IPS-18a (cell line): Measurements from ENCODE around the gene FOXP4.

Experiments
- H3K27ac ChIP-seq: one replicate; pipeline ENCODE4 v1.5.1; 2013; ENCODE audit warnings: low read length
- H3K27me3 ChIP-seq: one replicate; pipeline ENCODE4 v1.6.1; 2013; ENCODE audit warnings: mild to moderate bottlenecking, low read length; ENCODE audit not compliant: control insufficient read depth, insufficient read depth
- H3K36me3 ChIP-seq: one replicate; pipeline ENCODE4 v1.6.1; 2013; ENCODE audit warnings: low read depth, low read length; ENCODE audit not compliant: control insufficient read depth
- H3K4me1 ChIP-seq: one replicate; pipeline ENCODE4 v1.6.1; 2013; ENCODE audit warnings: low read depth, low read length; ENCODE audit not compliant: control insufficient read depth
- H3K4me3 ChIP-seq: one replicate; pipeline ENCODE4 v1.5.1; 2013; ENCODE audit warnings: low read length
- H3K9ac ChIP-seq: one replicate; pipeline ENCODE4 v1.6.1; 2013; ENCODE audit warnings: mild to moderate bottlenecking, low read length, moderate library complexity
- H3K9me3 ChIP-seq: one replicate; pipeline ENCODE4 v1.6.1; 2013; ENCODE audit warnings: low read depth, low read length; ENCODE audit not compliant: control insufficient read depth

FOXP4 gene

DNA sequence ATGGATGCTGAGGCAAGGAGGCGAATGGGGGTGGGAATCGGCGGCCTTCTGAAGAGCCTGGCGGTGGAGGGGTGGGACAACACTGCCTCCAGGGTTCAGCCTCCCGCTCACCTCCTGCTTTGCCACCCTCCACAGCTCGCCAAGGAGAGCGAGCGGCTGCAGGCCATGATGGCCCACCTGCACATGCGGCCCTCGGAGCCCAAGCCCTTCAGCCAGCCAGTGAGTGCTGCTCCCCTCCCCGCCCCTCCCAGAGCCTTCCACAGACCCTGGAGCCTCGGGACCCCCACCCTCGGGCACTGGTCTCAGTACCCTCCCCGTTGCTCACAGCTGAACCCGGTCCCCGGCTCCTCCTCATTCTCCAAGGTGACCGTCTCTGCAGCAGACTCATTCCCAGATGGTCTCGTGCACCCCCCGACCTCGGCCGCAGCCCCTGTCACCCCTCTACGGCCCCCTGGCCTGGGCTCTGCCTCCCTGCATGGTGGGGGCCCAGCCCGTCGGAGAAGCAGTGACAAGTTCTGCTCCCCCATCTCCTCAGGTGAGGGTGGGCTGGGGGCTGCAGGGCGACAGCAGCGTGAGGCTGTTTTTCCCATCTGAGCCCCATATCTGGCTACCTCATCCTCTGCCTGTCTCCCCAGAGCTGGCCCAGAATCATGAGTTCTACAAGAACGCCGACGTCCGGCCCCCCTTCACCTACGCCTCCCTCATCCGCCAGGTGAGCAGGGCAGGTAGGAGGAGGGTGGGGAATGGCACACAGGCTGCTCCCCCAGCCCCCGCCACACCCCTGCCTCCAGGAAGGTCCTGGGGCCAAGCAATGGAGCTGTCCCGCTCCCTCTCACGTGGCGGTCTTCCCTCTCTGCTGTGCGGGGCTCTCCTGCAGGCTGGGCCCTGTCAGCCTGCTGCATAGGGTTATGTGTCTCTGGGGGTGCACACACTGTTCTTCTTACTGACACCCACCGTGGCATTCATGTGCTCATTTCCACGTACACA is 43.7 kb downstream of the FOXP4 start:
- Histone ChIP-seq H3K4me3 (no peak overlapping the region), H3K9me3 (no peaks in the 10 kb centered on the region), H3K9ac (no peak overlapping the region), H3K27me3 (peaks cover 8% of the 10 kb centered on the region), H3K4me1 (peaks cover 14% of the 10 kb centered on the region), H3K27ac (no peak overlapping the region), H3K36me3 (peaks cover 6% of the 10 kb centered on the region)

DNA sequence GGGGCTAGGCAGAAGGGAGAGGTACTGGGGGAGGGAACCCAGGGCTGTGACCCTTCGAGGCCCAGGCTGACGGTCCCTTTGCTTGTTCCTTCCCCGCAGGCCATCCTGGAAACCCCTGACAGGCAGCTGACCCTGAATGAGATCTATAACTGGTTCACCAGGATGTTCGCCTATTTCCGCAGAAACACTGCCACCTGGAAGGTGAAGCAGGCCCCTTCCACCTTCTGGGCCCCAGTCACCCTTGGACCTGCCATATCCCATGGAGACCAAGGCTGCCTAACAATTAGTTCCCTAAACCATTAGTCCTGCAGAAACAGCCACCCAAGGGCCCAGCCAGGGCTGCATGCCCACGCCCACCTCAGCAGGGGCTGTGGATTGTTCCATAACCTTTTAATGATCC is 44.9 kb downstream of the FOXP4 start:
- H3K36me3 ChIP-seq, result peaks cover 6% of the 10 kb centered on the region
- no peaks in the 10 kb centered on the region for H3K9me3 ChIP-seq
- no peak overlapping the region for H3K4me3 ChIP-seq
- H3K4me1 ChIP-seq, result peaks cover 11% of the 10 kb centered on the region
- no peak overlapping the region for H3K9ac ChIP-seq
- H3K27me3 ChIP-seq, result peaks cover 8% of the 10 kb centered on the region
- H3K27ac ChIP-seq, result no peak overlapping the region

DNA sequence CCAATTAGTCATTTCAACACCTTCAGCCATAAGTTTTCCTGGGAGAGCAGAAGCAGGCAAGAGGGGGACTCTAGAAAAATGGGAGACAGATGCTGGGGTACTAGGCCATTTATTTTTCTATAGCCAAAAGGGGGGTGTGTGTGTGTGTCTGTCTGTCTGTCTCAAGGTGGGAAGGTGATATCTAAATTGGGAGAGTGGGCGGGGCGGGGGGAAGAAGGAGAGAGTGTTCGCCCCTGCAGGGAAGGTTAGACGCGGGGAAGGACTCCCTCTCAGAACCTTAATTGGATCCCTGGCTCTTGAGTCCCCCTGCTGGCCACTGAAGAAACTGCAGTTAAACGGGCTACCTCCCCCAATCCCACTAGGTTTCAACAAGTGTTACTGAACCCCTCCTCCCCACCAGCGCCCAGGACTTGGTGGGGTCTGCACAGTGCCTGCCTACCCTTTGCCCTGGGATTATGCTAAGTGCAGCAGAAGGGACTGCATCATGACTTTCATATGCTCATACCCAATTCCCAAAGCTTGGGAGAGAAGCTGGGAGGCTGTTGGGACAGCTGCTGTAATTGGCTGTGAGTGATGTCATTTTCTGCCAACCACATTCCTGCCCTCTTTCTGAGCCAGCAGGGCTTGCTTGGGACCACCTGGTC is 45.8 kb downstream of the FOXP4 start:
- Histone ChIP-seq H3K9ac (no peak overlapping the region), H3K27me3 (peaks cover 8% of the 10 kb centered on the region), H3K4me1 (peaks cover 11% of the 10 kb centered on the region), H3K27ac (no peak overlapping the region), H3K4me3 (no peak overlapping the region), H3K9me3 (no peaks in the 10 kb centered on the region), H3K36me3 (peaks cover 6% of the 10 kb centered on the region)

DNA sequence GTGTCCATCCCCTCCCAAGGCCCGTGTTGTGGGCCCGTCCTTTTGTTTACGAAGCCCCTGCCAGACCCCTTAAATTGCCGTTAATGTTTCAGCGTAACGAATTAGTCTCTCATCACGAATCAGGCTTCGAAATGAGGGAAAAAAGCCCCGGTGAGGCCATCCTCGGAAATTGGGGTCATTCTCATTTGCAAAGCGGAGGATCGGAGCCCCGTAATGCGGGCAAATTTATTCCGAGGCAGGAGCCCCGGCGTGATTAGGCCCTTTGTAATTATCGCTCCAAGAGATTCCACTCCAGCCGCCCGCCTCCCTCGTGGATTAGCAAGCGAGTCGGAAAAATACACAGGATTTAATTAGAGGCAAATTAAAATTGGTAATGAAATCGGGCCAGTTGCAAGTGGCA is 47.2 kb downstream of the FOXP4 start:
- H3K27ac ChIP-seq, result no peak overlapping the region
- no peaks in the 10 kb centered on the region for H3K9me3 ChIP-seq
- H3K9ac ChIP-seq, result no peak overlapping the region
- peaks cover 8% of the 10 kb centered on the region for H3K27me3 ChIP-seq
- H3K36me3 ChIP-seq, result peaks cover 6% of the 10 kb centered on the region
- H3K4me3 ChIP-seq, result no peak overlapping the region
- H3K4me1 ChIP-seq, result peaks cover 6% of the 10 kb centered on the region

DNA sequence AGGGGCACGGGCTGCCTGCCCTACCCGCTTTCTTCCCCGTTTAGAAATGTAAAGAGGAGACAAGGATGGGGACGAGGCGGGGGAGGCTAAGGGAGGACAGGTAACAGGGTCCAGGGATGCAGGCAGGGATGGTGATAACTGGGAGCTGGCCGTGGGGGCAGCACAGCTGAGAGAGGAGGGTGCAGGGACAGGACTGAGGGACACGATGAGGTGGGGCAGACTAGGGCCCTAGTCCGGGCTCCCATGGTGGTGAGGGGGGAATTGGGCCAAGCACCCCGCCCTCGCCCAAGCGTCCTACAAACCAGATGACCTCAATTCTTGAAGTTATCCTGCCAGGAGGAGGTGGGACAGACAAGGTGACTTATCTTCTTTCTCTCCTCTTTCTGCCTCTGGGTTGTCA is 47.7 kb downstream of the FOXP4 start:
- peaks cover 6% of the 10 kb centered on the region for H3K36me3 ChIP-seq
- H3K4me3 ChIP-seq, result no peak overlapping the region
- H3K9me3 ChIP-seq, result no peaks in the 10 kb centered on the region
- H3K9ac ChIP-seq, result no peak overlapping the region
- peaks cover 6% of the 10 kb centered on the region for H3K4me1 ChIP-seq
- H3K27me3 ChIP-seq, result peaks cover 8% of the 10 kb centered on the region
- H3K27ac ChIP-seq, result no peak overlapping the region

DNA sequence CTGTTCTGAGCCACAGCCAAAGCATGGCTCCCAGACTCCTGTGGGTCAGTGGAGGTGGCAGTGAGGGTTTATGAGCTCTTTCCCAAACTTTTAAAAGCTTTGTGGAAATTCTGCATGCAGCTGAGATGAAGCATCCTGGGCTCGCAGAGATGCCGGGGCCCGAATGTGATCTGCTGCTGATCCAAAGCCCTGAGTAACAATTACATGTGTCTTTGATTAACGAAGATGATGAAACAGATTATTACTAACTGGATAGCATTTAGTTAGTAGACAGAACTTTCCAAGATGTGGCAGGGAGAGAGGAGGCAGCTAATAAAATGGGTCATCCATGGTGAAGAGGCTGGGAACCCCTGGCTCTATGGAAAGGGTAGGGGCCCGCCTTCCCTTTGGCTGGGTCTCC is 48.1 kb downstream of the FOXP4 start:
- Histone ChIP-seq H3K27ac (no peak overlapping the region), H3K4me3 (no peak overlapping the region), H3K36me3 (peaks cover under 1% of the 10 kb centered on the region), H3K9ac (no peak overlapping the region), H3K27me3 (peaks cover 8% of the 10 kb centered on the region), H3K4me1 (peaks cover 6% of the 10 kb centered on the region), H3K9me3 (no peaks in the 10 kb centered on the region)

DNA sequence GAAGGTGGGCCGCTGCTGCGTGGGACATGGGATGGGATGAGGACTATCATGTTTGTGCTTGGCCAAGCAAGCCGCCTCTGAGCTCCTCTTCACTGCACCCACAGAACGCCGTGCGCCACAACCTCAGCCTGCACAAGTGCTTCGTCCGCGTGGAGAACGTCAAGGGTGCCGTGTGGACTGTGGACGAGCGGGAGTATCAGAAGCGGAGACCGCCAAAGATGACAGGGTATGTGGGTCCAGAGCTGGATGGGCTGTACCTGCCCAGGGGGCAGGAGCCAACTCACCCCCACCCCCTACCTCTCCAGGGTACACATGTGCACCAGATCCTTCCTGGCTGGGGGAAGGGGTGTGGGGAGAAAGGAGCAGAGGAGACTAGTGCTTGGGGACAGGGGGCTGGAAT is 48.6 kb downstream of the FOXP4 start:
- H3K9ac ChIP-seq, result no peak overlapping the region
- H3K36me3 ChIP-seq, result no peaks in the 10 kb centered on the region
- H3K4me3 ChIP-seq, result no peak overlapping the region
- no peak overlapping the region for H3K27ac ChIP-seq
- no peaks in the 10 kb centered on the region for H3K9me3 ChIP-seq
- peaks cover 8% of the 10 kb centered on the region for H3K27me3 ChIP-seq
- H3K4me1 ChIP-seq, result peaks cover 6% of the 10 kb centered on the region

DNA sequence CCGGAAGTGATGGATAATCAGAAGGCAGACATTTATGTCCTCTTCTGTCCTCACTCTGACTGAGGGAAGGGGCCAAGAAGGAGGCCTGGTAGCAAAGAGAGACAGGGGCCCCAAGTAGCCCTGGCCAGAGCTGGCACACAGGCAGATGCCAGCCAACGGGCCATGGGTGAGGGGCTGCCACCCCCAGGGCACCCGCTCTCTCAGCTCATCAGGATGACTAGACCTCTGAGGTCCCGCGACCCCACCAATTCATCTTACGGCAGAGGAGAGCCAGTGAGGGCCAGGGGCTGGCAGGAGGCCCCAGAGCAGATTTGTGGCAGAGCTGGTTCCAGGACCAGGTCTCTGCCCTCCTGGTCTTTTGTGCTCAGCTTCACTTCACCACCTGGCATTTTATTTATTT is 49.0 kb downstream of the FOXP4 start:
- Histone ChIP-seq H3K27ac (no peak overlapping the region), H3K4me3 (no peak overlapping the region), H3K36me3 (no peaks in the 10 kb centered on the region), H3K9me3 (no peaks in the 10 kb centered on the region), H3K4me1 (peaks cover 9% of the 10 kb centered on the region), H3K27me3 (peaks cover 8% of the 10 kb centered on the region), H3K9ac (no peak overlapping the region)

DNA sequence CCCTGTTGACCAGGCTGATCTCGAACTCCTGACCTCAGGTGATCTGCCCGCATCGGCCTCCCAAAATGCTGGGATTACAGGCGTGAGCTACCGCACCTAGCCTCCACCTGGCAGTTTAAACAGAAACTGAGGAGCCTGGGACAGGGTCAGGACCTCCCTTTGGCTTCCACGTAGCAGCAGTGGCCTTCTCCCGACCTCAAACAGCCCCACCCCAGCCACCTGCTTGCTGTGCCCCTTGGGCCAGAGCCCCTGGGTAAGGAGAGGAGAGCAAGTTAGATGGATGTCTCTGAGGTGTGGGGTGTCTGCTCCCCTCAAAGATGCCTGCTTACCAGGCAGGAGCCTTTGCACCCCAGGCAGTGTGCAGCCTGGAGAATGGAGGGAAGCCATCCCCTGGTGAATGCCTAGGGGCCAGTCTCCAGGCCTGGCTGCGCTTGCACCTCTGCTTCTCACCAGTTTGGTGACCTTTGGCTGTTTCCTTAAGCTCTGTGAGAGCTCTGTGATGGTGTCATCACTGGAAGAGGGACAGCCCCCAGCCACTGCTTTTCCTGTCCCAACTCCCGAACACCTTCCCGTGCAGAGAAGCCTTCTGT is 50.0 kb downstream of the FOXP4 start:
- no peaks in the 10 kb centered on the region for H3K36me3 ChIP-seq
- H3K4me3 ChIP-seq, result no peak overlapping the region
- H3K4me1 ChIP-seq, result peaks cover 9% of the 10 kb centered on the region
- H3K27me3 ChIP-seq, result peaks cover 3% of the 10 kb centered on the region
- no peaks in the 10 kb centered on the region for H3K9me3 ChIP-seq
- H3K27ac ChIP-seq, result no peak overlapping the region
- no peak overlapping the region for H3K9ac ChIP-seq

DNA sequence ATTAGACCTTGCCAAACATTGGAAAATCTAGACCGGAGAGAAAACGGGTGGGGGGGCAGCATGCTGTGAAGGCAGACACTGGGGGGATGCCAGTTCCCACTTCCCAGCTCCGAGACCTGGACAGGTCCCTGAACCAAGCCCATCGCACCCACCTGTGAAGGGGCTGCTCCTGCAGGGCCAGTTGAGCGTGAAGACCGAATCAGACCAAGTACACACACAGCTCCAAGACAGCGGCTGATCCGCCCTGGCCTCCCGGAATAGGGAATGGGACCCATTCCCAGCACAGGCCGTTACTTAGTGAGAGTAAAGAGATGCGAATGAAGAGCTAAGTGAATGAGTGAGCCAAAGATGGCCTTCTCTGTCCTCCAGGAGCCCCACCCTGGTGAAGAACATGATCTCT is 50.6 kb downstream of the FOXP4 start:
- H3K27me3 ChIP-seq, result peaks cover under 1% of the 10 kb centered on the region
- peaks cover 4% of the 10 kb centered on the region for H3K4me1 ChIP-seq
- H3K36me3 ChIP-seq, result no peaks in the 10 kb centered on the region
- no peak overlapping the region for H3K4me3 ChIP-seq
- H3K27ac ChIP-seq, result no peak overlapping the region
- no peaks in the 10 kb centered on the region for H3K9me3 ChIP-seq
- no peak overlapping the region for H3K9ac ChIP-seq

DNA sequence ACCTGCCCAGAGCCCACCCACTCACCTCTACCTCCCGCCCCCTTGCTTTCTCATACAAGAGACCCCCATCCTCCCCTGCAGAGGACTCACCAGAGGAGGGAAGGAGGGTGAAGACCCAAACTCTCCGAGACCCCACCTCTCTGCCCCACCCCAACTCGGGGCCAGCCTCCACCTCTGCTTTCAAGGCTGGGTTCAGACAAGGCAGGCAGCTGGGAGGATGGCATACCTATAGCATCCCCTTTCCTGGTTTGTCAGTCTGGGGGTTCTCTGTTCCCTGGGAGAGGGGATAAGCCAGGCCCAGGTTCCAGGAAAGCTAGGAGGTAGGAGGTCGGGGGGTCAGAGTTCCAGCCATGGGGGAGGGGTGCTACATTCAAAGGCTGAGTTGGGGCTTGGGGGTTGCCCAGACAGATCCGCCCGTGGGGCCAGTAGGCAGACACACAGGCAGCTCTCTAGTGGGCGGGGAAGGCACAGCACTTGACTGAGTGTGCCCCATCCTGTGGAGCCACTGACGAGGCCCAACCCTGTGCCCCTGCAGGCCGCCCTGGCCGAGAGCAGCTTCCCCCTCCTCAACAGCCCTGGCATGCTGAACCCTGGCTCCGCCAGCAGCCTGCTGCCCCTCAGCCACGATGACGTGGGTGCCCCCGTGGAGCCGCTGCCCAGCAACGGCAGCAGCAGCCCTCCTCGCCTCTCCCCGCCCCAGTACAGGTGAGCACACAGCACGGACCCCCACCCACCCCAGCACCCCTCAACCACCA is 51.2 kb downstream of the FOXP4 start:
- Histone ChIP-seq H3K27me3 (peaks cover 7% of the 10 kb centered on the region), H3K36me3 (no peaks in the 10 kb centered on the region), H3K9me3 (no peaks in the 10 kb centered on the region), H3K4me1 (peaks cover 4% of the 10 kb centered on the region), H3K9ac (no peak overlapping the region), H3K4me3 (no peak overlapping the region), H3K27ac (no peak overlapping the region)
